Measurements from ENCODE around the gene EXOC3L4.
"Not testable (repeated sequence)": the region's sequence is repeated elsewhere in the genome, so short reads cannot be mapped to it uniquely, and the experiment has no call there.

Gene EXOC3L4

GRCh38 chr14:103135333-103136260, 41.1 kb downstream of the EXOC3L4 start:
- DNase-seq, result no peak

DNA sequence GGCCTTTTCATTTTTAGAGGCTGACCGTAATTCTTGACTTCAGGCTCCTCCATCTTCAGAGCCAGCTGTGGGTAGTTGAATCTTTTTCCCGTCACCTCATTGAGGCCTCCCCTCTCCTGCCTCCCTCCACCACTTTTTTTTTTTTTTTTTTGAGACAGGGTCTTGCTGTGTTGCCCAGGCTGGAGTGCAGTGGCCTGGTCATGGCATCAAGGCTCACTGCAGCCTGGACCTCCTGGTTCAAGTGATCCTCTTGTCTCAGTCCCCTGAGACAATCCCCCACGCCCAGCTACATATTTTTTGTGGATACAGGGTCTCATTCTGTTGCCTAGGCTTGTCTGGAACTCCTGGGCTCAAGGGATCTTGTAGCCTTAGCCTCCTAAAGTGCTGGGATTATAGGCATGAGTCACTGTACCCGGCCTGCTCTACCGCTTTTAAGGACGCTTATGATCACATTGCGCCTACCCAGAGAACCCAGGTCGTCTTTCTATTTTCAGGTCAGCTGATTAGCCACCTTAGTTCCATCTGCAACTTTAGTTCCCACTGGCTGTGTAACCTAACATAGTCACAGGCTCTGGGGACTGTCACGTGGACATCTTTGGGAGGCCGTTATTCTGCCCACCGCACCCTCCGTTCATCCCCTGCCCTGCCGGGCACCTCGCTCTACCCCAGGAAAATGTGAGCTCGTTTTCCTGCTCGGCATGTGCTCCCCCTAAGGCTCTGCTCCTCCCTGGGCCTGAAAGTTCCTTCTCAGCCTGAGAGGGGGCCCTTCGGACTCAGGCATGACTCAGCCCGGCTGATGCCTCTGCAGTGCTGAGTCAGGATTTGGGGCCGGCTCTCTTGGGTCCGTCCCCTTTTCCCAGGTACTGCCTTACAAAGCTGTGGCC, 42.1 kb downstream of the EXOC3L4 start:
- no peak for DNase-seq

- no peak for DNase-seq
These were observed 43.3 kb downstream of the EXOC3L4 start for GRCh38 chr14:103137689-103138300.

DNA sequence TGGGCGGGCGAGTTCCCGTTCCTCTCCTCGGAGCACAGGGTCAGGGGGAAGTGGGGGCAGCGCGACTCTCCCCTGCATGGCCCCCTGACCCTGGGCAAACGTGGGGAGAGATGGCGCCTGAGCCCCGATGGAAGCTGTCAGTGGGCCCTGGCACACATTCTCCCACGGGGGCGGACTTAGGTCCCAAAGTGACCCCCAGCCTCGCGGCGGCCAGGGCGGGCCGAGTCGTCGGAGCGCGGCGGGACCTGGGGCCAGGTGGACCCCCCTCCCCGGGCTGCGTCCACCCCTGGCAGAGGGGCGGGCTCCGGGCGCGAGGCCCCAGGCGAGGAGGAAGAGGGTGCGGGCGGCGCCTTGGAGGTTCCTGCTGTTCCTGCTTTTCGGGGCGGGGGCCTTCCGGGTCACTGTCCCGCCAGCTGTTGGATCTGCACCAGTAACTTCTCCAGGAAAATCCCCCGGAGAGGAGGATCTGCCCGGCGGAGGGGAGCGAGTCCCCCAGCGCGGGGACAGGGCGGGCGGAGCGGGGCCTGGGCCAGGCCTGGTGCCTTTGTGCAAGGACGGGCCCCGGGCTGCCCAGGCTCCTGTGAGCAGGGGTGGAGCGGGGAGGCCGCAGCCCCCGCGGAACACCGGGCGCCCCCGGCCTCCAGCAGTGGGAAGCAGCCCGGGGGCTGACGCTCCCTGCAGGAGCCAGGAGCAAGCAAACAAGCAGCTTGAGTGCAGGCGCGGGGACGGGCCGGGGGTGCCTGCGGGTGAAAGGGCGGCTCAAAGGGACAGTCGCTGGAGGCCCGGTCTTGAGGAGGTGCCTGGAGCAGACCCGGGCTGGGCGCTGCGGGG, 44.0 kb downstream of the EXOC3L4 start:
- DNase-seq, result no peak

- DNase-seq, result no peak
These were observed 44.9 kb downstream of the EXOC3L4 start for GRCh38 chr14:103139132-103140025.

GRCh38 chr14:103140316-103141109, 46.0 kb downstream of the EXOC3L4 start:
- no peak for DNase-seq

- peak; percentile 30 to 54 for DNase-seq
These were observed 46.7 kb downstream of the EXOC3L4 start for GRCh38 chr14:103141117-103141796.

DNA sequence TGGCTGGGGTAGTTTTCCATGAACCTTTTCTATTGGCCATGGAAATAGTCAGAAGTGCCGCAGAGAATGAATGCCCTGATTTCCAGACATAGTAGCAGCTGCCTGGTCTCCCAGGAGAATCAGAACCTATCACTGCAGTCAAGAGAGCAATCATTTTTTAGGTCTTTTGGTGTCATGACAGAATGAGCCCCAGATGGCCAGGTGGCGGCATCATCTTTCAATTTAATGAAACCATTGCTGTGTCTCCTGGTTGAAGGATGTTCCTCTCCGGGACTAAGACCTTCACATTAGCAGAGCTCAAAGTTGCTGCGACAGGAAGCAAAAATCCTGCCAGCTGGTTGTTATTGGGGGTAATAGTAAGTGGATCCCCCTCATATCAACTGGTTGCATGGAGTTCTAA, 47.5 kb downstream of the EXOC3L4 start:
- no peak for DNase-seq

DNA sequence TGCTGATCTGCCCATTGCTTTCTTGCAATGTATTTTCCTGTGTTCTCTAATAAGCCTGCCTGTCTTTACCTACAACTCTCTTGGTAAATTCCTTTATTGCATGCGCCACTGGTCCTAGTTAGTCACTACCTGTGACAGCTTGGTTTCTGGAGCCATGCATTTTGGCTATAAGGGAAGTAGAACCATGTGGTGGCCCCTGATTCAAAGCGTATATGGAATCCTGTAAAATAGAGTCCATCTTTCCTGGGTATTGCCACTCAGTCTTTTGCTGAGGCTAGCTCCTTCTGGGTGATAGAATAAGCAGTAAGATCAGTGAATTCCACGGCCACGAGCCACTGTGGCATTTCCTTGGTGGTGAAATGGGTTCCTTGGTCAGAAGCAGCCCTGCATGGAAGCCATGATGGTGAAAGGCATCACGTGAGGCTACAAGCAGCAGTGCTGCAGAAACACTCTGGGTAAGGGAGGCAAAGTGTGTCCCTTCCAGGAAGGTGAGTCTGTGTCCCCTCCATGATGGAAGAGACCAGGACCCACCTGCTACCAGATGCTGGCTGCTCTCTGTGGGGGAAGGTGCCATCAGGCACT, 48.3 kb downstream of the EXOC3L4 start:
- no peak for DNase-seq

DNA sequence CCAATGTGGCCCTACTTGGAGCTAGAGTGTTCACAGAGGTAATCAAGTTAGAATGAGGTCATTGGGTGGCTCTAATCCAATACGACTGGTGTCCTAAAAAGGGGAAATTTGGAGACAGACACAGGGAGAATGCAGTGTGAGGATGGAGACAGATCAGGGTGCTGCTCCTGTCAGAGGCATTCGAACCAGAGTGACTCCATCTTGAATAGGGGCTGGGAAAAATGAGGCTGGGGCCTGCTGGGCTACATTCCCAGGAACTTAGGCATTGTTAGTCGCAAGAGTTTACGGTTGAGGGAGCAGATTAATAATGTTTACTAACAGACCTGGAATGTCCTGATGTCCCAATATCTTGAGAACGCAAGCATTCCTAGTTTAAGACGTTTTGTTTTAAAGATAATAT, 49.0 kb downstream of the EXOC3L4 start:
- no peak for DNase-seq

- DNase-seq, result no peak
These were observed 49.6 kb downstream of the EXOC3L4 start for GRCh38 chr14:103144085-103144484.

GRCh38 chr14:103146141-103146709, 51.7 kb downstream of the EXOC3L4 start:
- DNase-seq, result no peak

- no peak for DNase-seq
These were observed 55.1 kb downstream of the EXOC3L4 start for GRCh38 chr14:103149351-103150237.

GRCh38 chr14:103151270-103151945, 56.9 kb downstream of the EXOC3L4 start:
- DNase-seq, result no peak

GRCh38 chr14:103155010-103155409, 60.5 kb downstream of the EXOC3L4 start:
- no peak for DNase-seq

DNA sequence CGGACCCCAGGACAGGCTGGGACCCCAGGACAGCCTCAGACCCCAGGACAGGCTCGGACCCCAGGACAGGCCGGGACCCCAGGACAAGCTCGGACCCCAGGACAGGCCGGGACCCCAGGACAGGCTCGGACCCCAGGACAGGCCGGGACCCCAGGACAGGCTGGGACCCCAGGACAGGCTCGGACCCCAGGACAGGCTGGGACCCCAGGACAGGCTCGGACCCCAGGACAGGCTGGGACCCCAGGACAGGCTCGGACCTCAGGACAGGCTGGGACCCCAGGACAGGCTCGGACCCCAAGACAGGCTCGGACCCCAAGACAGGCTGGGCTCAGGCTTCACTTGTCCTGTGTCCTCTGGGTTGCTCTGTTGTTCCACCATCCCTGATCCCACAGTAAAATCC, 60.9 kb downstream of the EXOC3L4 start:
- not testable (repeated sequence) for DNase-seq

- no peak for DNase-seq
These were observed 61.4 kb downstream of the EXOC3L4 start for GRCh38 chr14:103155826-103156394.
